Mucosa of descending colon (tissue), 3 donors: ENCODE results near the gene CFAP73. TPM values are rescaled to one million over a fixed set of nuclear protein-coding genes. Genes with fewer than 3 reads are reported as not detected.

ENCODE experiments used
- ATAC-seq: fragments of 200-7000 bp; cut with Tn5 transposase; one replicate; pipeline ENCODE4 v1.9.1; 2020; ENCODE audit warnings: mild to moderate bottlenecking, moderate library complexity
- DNase-seq, 3 donors: peaks; one replicate each; pipeline ENCODE4 v3.0.0-alpha.2; 2020
- H3K36me3 ChIP-seq: fragments of 200-600 bp; one replicate; pipeline ENCODE4 v1.8.0; 2021; ENCODE audit warnings: low read depth, mild to moderate bottlenecking
- H3K4me1 ChIP-seq: fragments of 200-600 bp; one replicate; pipeline ENCODE4 v1.8.0; 2021; ENCODE audit warnings: low read depth, mild to moderate bottlenecking
- H3K4me3 ChIP-seq: fragments of 200-600 bp; one replicate; pipeline ENCODE4 v1.8.0; 2021; ENCODE audit warnings: mild to moderate bottlenecking
- H3K9me3 ChIP-seq: fragments of 200-600 bp; one replicate; pipeline ENCODE4 v1.8.0; 2021; ENCODE audit warnings: mild to moderate bottlenecking
- CTCF ChIP-seq: fragments of 200-600 bp; IDR thresholded peaks from one replicate; pipeline ENCODE4 v1.8.0; 2022; ENCODE audit warnings: antibody characterized with exemption, mild to moderate bottlenecking
- intact Hi-C, 2 donors: fragments of 100-400 bp; cut with DNase I in 1 of 2; cut with micrococcal nuclease in 1 of 2; formaldehyde crosslinking; loops; one replicate each; pipeline versions ENCODE4 v1.11.0 to v1.11.1; 2022; cut with DNase I, micrococcal nuclease
- total RNA-seq, 3 donors: library from RNA; stranded (reverse); fragmentation: NEBNext Ultra II Directional in 2 of 3; extraction: Animal tissue kit (Norgen Biotek cat#: 25700) in 2 of 3; gene quantifications; one replicate each; pipeline versions ENCODE4 v1.2.1 to v1.2.4, GENCODE V29; 2021 to 2023
- donor health status: DM: no; HTN: no; CAD: no; lungs with moderate emphysema.
- donor health status: DM: no; HTN: no; CAD: no.
- donor health status: DM: no; HTN: yes; CAD: no.

The CFAP73 gene
- total RNA-seq, 3 donors from 2014 or later: 0.34 TPM; not detected in 2

DNA sequence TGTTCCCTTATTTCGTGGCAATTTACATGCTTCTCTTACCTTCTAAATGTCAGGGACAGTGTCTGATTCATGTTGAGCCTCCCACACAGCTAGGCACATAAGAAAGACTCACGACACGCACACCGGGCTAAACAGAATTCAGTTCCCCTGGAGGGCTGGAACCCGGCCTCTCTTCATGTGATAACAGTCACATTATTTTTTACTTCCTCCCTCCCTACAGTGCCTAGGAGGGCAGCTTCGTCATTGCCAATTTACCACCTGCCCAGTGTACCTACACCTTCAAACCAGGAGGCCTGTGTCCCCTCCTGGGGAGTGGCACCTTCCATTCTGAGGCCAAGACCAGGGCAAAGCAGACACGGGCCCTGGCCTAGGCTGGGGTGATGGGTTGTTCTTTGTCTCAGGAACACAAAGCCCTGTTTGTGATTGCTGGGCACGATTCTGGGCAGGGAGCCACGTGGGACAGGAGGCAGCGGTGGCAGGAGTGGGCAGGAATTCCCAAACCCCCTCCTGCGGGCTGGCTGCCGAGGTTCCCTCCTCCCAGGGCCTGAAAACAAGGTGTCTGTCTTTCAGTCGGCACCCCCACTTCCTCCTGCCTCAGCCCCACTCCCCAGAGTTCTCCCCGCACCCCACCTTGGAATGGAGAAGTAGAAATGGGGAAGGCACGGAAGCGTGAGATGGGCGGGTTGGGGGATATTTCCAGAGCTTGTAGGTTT lies 7.2 kb upstream of the CFAP73 start:
- intact Hi-C loops: no loop called here
- H3K4me3 ChIP-seq: no peak overlapping the region
- ATAC-seq: peak; percentile 86
- peak; percentile 69 to 79 (median 77) for DNase-seq
- TF ChIP-seq CTCF: no peak
- peaks cover 4% of the 10 kb centered on the region for H3K4me1 ChIP-seq
- H3K9me3 ChIP-seq: peaks cover 6% of the 10 kb centered on the region
- H3K36me3 ChIP-seq: no peaks in the 10 kb centered on the region

DNA sequence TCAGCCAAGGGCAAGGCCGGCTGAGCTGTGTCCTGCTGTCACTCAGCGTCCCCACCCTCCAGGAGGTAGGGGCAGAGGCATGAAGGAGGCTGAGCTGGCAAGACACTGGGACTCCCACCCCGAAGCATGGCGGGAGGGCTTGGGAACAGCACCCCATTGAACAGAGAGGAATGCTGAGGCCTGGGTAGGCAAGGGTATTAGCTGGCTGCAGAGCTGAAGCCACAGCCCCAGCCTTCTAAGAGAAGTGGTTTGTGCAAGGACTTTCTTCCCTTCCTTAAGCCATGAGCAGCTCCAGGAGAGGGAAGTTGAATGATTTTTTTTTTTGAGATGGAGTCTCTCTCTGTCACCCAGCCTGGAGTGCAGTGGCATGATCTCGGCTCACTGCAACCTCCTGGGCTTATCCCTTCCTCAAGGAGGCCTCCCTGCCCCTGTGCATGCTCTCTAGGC lies 6.6 kb upstream of the CFAP73 start:
- no peak for DNase-seq
- intact Hi-C loops: no loop called here
- ATAC-seq: peak; percentile 27
- H3K4me1 ChIP-seq: peaks cover 4% of the 10 kb centered on the region
- TF ChIP-seq CTCF: no peak
- H3K36me3 ChIP-seq: no peaks in the 10 kb centered on the region
- H3K9me3 ChIP-seq: peaks cover 10% of the 10 kb centered on the region
- no peak overlapping the region for H3K4me3 ChIP-seq

DNA sequence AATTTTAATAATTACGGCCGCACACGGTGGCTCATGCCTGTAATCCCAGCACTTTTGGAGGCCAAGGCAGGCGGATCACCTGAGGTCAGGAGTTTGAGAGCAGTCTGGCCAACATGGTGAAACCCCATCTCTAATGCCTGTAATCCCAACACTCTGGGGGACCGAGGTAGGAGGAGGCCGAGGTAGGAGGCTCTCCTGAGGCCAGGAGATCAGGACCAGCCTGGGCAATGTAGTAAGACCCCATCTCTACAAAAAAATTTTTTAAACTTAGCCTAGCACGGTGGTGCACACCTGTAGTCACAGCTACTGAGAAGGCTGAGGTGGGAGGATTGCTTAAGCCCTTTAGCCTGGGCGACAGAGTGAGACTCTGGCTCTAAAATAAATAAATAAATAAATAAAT lies 5.6 kb upstream of the CFAP73 start:
- ATAC-seq: no peak
- TF ChIP-seq CTCF: no peak
- no peak for DNase-seq
- Histone ChIP-seq H3K9me3 (peaks cover 10% of the 10 kb centered on the region), H3K4me1 (peaks cover 4% of the 10 kb centered on the region), H3K36me3 (no peaks in the 10 kb centered on the region), H3K4me3 (no peak overlapping the region)
- intact Hi-C loops: no loop called here

- Histone ChIP-seq H3K4me1 (peaks cover 4% of the 10 kb centered on the region), H3K4me3 (no peak overlapping the region), H3K36me3 (no peaks in the 10 kb centered on the region), H3K9me3 (peaks cover 10% of the 10 kb centered on the region)
- no peak for TF ChIP-seq CTCF
- DNase-seq (no peak), ATAC-seq (no peak)
- intact Hi-C loops: no loop called here
Measured at GRCh38 chr12:113144806-113145205, 4.7 kb upstream of the CFAP73 start.

- intact Hi-C loops: no loop called here
- Histone ChIP-seq H3K36me3 (no peaks in the 10 kb centered on the region), H3K4me1 (peaks cover 4% of the 10 kb centered on the region), H3K9me3 (peaks cover 10% of the 10 kb centered on the region), H3K4me3 (no peak overlapping the region)
- no peak for TF ChIP-seq CTCF
- DNase-seq: no peak
- ATAC-seq: no peak
Measured at GRCh38 chr12:113145720-113146551, 3.6 kb upstream of the CFAP73 start.
